ENCODE data around the gene CDH4. TPM values are rescaled to one million over a fixed set of nuclear protein-coding genes. Genes with fewer than 3 reads are reported as not detected.

CDH4 gene
- total RNA-seq, 1 experiment from 2014 or later: 5.3 TPM

DNA sequence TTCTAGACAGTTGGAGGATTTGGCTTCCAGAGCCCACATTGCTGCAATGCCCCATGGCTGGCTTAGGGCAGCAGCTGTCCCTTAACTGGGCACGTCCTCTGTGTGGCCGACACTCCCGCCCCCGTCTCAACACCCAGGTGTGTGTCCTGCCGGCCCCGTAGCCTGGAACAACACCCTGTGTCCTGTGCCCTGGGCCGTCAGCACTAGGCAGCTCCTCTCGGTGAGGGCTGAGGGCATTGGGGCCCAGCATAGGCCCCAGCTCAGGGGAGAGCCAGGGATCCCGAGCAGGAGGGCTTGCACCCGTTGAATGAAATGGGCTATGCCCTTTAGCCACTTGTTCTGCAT is 121.0 kb downstream of the CDH4 start:
- TF ChIP-seq, protein P1, sequence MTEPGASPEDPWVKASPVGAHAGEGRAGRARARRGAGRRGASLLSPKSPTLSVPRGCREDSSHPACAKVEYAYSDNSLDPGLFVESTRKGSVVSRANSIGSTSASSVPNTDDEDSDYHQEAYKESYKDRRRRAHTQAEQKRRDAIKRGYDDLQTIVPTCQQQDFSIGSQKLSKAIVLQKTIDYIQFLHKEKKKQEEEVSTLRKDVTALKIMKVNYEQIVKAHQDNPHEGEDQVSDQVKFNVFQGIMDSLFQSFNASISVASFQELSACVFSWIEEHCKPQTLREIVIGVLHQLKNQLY (CRISPR knock-in tag; IDR thresholded peaks at IDR 0.05): no peak
- TF ChIP-seq FOXJ3 (CRISPR knock-in tag; IDR thresholded peaks at IDR 0.05; ENCODE audit: borderline replicate concordance) (no peak), ZNF219 (CRISPR knock-in tag; IDR thresholded peaks at IDR 0.05; ENCODE audit: borderline replicate concordance) (no peak), SMAD4 (CRISPR knock-in tag; IDR thresholded peaks at IDR 0.05) (no peak), ZNF232 (CRISPR knock-in tag; IDR thresholded peaks at IDR 0.05) (no peak), ZNF416 (CRISPR knock-in tag; IDR thresholded peaks at IDR 0.05) (no peak), ZNF423 (CRISPR knock-in tag; IDR thresholded peaks at IDR 0.05) (no peak)
- Mint-ChIP-seq H3K9me3 (peaks cover 6% of the 10 kb centered on the region), H3K27me3 (ENCODE audit: low read depth) (peaks cover 46% of the 10 kb centered on the region), H3K4me1 (peaks cover 20% of the 10 kb centered on the region), H3K4me3 (no peak overlapping the region), H3K36me3 (no peaks in the 10 kb centered on the region), H3K27ac (no peak overlapping the region)
- DNase-seq (ENCODE audit: low spot score) (no peak), ATAC-seq (no peak)
- ChIA-PET CTCF (interaction anchor here (1.3 kb wide), 1 partner anchor 144 kb away, joined by 3 read pairs; no protein-coding TSS in a partner anchor), POLR2A (no interaction called here)

DNA sequence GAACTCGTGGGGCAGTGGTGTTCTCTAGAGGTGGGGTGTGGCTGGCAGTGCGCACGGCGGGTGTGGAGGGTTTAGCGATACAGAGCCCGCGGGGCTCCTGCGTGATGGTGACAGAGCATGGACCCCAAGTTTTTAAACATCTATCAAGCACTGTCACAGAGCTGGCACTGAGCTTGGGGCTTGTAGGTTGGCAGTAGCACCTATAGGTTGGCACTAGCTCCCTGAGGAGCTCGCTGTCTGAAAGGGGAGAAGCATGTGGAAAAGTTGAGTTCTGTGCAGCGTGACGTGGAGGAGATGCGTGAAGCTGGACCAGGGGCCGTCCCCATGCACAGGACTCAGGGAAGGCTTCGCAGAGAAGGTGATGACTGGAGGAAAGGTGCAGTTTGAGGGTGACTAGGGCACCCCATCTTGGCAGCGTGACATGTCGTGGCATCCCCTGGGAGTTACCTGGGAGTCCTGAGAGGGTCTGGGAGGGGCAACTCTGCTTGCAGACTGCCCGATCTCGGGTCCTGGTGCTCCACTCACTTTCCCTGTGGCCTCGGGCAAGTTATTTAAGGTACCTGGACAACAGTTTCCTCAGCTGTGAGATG is 122.0 kb downstream of the CDH4 start:
- Mint-ChIP-seq H3K4me1 (peaks cover 23% of the 10 kb centered on the region), H3K27me3 (ENCODE audit: low read depth) (peaks cover 51% of the 10 kb centered on the region), H3K36me3 (no peaks in the 10 kb centered on the region), H3K4me3 (no peak overlapping the region), H3K9me3 (peaks cover 13% of the 10 kb centered on the region), H3K27ac (no peak overlapping the region)
- POLR2A ChIA-PET: no interaction called here
- no peak for ATAC-seq
- CTCF ChIA-PET: interaction anchor here (1.3 kb wide), 1 partner anchor 145 kb away, joined by 3 read pairs; no protein-coding TSS in a partner anchor
- TF ChIP-seq CREB1 (CRISPR knock-in tag; IDR thresholded peaks at IDR 0.05) (no peak), GRHL2 (CRISPR knock-in tag; IDR thresholded peaks at IDR 0.05; ENCODE audit: insufficient replicate concordance, severe bottlenecking) (no peak), ZNF671 (CRISPR knock-in tag; IDR thresholded peaks at IDR 0.05) (no peak), JAZF1 (CRISPR knock-in tag; IDR thresholded peaks at IDR 0.05) (no peak), SP1 (CRISPR knock-in tag; conservative IDR thresholded peaks at IDR 0.05) (no peak), MXD4 (CRISPR knock-in tag; IDR thresholded peaks at IDR 0.05; ENCODE audit: borderline replicate concordance) (no peak), PRRX2 (CRISPR knock-in tag; IDR thresholded peaks at IDR 0.05) (no peak), ATF1 (CRISPR knock-in tag; IDR thresholded peaks at IDR 0.05) (no peak)
- TF ChIP-seq, protein P2, sequence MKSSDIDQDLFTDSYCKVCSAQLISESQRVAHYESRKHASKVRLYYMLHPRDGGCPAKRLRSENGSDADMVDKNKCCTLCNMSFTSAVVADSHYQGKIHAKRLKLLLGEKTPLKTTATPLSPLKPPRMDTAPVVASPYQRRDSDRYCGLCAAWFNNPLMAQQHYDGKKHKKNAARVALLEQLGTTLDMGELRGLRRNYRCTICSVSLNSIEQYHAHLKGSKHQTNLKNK (CRISPR knock-in tag; IDR thresholded peaks at IDR 0.05): no peak
- TF ChIP-seq, protein P3, sequence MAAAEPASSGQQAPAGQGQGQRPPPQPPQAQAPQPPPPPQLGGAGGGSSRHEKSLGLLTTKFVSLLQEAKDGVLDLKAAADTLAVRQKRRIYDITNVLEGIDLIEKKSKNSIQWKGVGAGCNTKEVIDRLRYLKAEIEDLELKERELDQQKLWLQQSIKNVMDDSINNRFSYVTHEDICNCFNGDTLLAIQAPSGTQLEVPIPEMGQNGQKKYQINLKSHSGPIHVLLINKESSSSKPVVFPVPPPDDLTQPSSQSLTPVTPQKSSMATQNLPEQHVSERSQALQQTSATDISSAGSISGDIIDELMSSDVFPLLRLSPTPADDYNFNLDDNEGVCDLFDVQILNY (CRISPR knock-in tag; IDR thresholded peaks at IDR 0.05): no peak
- TF ChIP-seq, protein P4, sequence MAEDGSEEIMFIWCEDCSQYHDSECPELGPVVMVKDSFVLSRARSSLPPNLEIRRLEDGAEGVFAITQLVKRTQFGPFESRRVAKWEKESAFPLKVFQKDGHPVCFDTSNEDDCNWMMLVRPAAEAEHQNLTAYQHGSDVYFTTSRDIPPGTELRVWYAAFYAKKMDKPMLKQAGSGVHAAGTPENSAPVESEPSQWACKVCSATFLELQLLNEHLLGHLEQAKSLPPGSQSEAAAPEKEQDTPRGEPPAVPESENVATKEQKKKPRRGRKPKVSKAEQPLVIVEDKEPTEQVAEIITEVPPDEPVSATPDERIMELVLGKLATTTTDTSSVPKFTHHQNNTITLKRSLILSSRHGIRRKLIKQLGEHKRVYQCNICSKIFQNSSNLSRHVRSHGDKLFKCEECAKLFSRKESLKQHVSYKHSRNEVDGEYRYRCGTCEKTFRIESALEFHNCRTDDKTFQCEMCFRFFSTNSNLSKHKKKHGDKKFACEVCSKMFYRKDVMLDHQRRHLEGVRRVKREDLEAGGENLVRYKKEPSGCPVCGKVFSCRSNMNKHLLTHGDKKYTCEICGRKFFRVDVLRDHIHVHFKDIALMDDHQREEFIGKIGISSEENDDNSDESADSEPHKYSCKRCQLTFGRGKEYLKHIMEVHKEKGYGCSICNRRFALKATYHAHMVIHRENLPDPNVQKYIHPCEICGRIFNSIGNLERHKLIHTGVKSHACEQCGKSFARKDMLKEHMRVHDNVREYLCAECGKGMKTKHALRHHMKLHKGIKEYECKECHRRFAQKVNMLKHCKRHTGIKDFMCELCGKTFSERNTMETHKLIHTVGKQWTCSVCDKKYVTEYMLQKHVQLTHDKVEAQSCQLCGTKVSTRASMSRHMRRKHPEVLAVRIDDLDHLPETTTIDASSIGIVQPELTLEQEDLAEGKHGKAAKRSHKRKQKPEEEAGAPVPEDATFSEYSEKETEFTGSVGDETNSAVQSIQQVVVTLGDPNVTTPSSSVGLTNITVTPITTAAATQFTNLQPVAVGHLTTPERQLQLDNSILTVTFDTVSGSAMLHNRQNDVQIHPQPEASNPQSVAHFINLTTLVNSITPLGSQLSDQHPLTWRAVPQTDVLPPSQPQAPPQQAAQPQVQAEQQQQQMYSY (CRISPR knock-in tag; IDR thresholded peaks at IDR 0.05): no peak
- TF ChIP-seq, protein P5, sequence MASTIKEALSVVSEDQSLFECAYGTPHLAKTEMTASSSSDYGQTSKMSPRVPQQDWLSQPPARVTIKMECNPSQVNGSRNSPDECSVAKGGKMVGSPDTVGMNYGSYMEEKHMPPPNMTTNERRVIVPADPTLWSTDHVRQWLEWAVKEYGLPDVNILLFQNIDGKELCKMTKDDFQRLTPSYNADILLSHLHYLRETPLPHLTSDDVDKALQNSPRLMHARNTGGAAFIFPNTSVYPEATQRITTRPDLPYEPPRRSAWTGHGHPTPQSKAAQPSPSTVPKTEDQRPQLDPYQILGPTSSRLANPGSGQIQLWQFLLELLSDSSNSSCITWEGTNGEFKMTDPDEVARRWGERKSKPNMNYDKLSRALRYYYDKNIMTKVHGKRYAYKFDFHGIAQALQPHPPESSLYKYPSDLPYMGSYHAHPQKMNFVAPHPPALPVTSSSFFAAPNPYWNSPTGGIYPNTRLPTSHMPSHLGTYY (CRISPR knock-in tag; IDR thresholded peaks at IDR 0.05): no peak
- DNase-seq (ENCODE audit: low spot score): no peak
